HEK293 (cell line): ENCODE data around the gene ZNF550.

Experiments
- CTCF ChIP-seq: fragments of 450-650 bp; formaldehyde crosslinking; IDR thresholded peaks from 2 replicates; pipeline ENCODE4 v1.5.1; 2016; ENCODE audit warnings: missing biosample characterization, missing genetic modification characterization
- HIC1 ChIP-seq: fragments of 450-650 bp; formaldehyde crosslinking; IDR thresholded peaks from 2 replicates; pipeline ENCODE4 v1.5.1; 2016; ENCODE audit warnings: missing biosample characterization, missing genetic modification characterization
- KLF1 ChIP-seq: fragments of 450-650 bp; formaldehyde crosslinking; IDR thresholded peaks from 2 replicates; pipeline ENCODE4 v1.5.1; 2016; ENCODE audit warnings: missing biosample characterization, missing genetic modification characterization
- KLF9 ChIP-seq: fragments of 450-650 bp; formaldehyde crosslinking; IDR thresholded peaks from 2 replicates; pipeline ENCODE4 v1.5.1; 2016; ENCODE audit warnings: missing biosample characterization, missing genetic modification characterization, low read depth
- PBX3 ChIP-seq: sonication (generic); formaldehyde crosslinking; IDR thresholded peaks from 2 replicates; pipeline ENCODE4 v1.8.1; 2022; ENCODE audit warnings: mild to moderate bottlenecking, moderate library complexity, missing genetic modification reagents
- PRDM4 ChIP-seq: fragments of 450-650 bp; formaldehyde crosslinking; IDR thresholded peaks from 2 replicates; pipeline ENCODE4 v1.5.1; 2017; ENCODE audit warnings: missing biosample characterization, missing genetic modification characterization
- RBAK ChIP-seq: fragments of 450-650 bp; formaldehyde crosslinking; IDR thresholded peaks from 2 replicates; pipeline ENCODE4 v1.5.1; 2016; ENCODE audit warnings: missing biosample characterization, missing genetic modification characterization
- SP3 ChIP-seq: fragments of 450-650 bp; formaldehyde crosslinking; IDR thresholded peaks from 2 replicates; pipeline ENCODE4 v1.5.1; 2016; ENCODE audit warnings: missing biosample characterization, missing genetic modification characterization
- ZBTB8A ChIP-seq: fragments of 450-650 bp; formaldehyde crosslinking; IDR thresholded peaks from 2 replicates; pipeline ENCODE4 v1.5.1; 2016; ENCODE audit warnings: missing biosample characterization, missing genetic modification characterization
- ZNF10 ChIP-seq: fragments of 450-650 bp; formaldehyde crosslinking; IDR thresholded peaks from 2 replicates; pipeline ENCODE4 v1.5.1; 2017; ENCODE audit warnings: missing biosample characterization, missing genetic modification characterization
- ZNF23 ChIP-seq: fragments of 450-650 bp; formaldehyde crosslinking; IDR thresholded peaks from 2 replicates; pipeline ENCODE4 v1.5.1; 2016; ENCODE audit warnings: missing biosample characterization, missing genetic modification characterization, borderline replicate concordance
- ZNF274 ChIP-seq, 2 experiments: fragments of 200-500 bp in 1 of 2; fragments of 450-650 bp in 1 of 2; sonication (Bioruptor generic) in 1 of 2; formaldehyde crosslinking in 1 of 2; IDR thresholded peaks; 2 replicates each; pipeline versions ENCODE4 v1.5.1 to v1.6.1; 2014 to 2016; ENCODE audit warnings: borderline replicate concordance in 1 of 2, inconsistent platforms in 1 of 2, low read length in 1 of 2, missing biosample characterization in 1 of 2, missing genetic modification characterization in 1 of 2
- ZNF292 ChIP-seq: fragments of 450-650 bp; formaldehyde crosslinking; IDR thresholded peaks from 2 replicates; pipeline ENCODE4 v1.5.1; 2016; ENCODE audit warnings: low read depth, missing biosample characterization, missing genetic modification characterization, borderline replicate concordance
- ZNF302 ChIP-seq: fragments of 450-650 bp; formaldehyde crosslinking; IDR thresholded peaks from 2 replicates; pipeline ENCODE4 v1.5.1; 2016; ENCODE audit warnings: missing biosample characterization, missing genetic modification characterization, low read depth
- ZNF335 ChIP-seq: fragments of 450-650 bp; formaldehyde crosslinking; conservative IDR thresholded peaks from 2 replicates; pipeline ENCODE4 v1.5.1; 2016; ENCODE audit warnings: missing biosample characterization, missing genetic modification characterization
- ZNF350 ChIP-seq: fragments of 450-650 bp; formaldehyde crosslinking; IDR thresholded peaks from 2 replicates; pipeline ENCODE4 v1.5.0; 2017; ENCODE audit warnings: missing biosample characterization, mild to moderate bottlenecking, missing genetic modification characterization
- ZNF394 ChIP-seq: fragments of 450-650 bp; formaldehyde crosslinking; IDR thresholded peaks from 2 replicates; pipeline ENCODE4 v1.5.1; 2016; ENCODE audit warnings: missing biosample characterization, missing genetic modification characterization, mild to moderate bottlenecking, moderate library complexity, borderline replicate concordance
- ZNF423 ChIP-seq: fragments of 450-650 bp; formaldehyde crosslinking; IDR thresholded peaks from 2 replicates; pipeline ENCODE4 v1.5.1; 2016; ENCODE audit warnings: missing biosample characterization, missing genetic modification characterization
- ZNF510 ChIP-seq: fragments of 450-650 bp; formaldehyde crosslinking; IDR thresholded peaks from 2 replicates; pipeline ENCODE4 v1.5.1; 2018; ENCODE audit warnings: mild to moderate bottlenecking, missing genetic modification characterization, missing biosample characterization; ENCODE audit not compliant: insufficient replicate concordance
- ZNF558 ChIP-seq: fragments of 450-650 bp; formaldehyde crosslinking; IDR thresholded peaks from 2 replicates; pipeline ENCODE4 v1.5.1; 2016; ENCODE audit warnings: missing biosample characterization, missing genetic modification characterization
- ZNF610 ChIP-seq: fragments of 450-650 bp; formaldehyde crosslinking; IDR thresholded peaks from 2 replicates; pipeline ENCODE4 v1.5.1; 2016; ENCODE audit warnings: missing biosample characterization, missing genetic modification characterization, borderline replicate concordance
- ZNF777 ChIP-seq: fragments of 450-650 bp; formaldehyde crosslinking; IDR thresholded peaks from 2 replicates; pipeline ENCODE4 v1.5.1; 2017; ENCODE audit warnings: missing biosample characterization, missing genetic modification characterization, borderline replicate concordance
- ZNF791 ChIP-seq: fragments of 450-650 bp; formaldehyde crosslinking; IDR thresholded peaks from 2 replicates; pipeline ENCODE4 v1.5.1; 2016; ENCODE audit warnings: missing biosample characterization, missing genetic modification characterization
- ZNF830 ChIP-seq: fragments of 450-650 bp; IDR thresholded peaks from 2 replicates; pipeline ENCODE4 v1.5.0; 2018; ENCODE audit warnings: missing biosample characterization, missing genetic modification characterization, low read depth, mild to moderate bottlenecking, moderate library complexity
- ZSCAN4 ChIP-seq: fragments of 450-650 bp; formaldehyde crosslinking; IDR thresholded peaks from 2 replicates; pipeline ENCODE4 v1.5.1; 2017; ENCODE audit warnings: missing biosample characterization, missing genetic modification characterization
- ZXDB ChIP-seq: fragments of 450-650 bp; formaldehyde crosslinking; IDR thresholded peaks from 2 replicates; pipeline ENCODE4 v1.5.1; 2016; ENCODE audit warnings: missing biosample characterization, missing genetic modification characterization

ZNF550 gene

GRCh38 chr19:57527136-57527881 is 32.4 kb downstream of the ZNF550 start, which contains the start of gene ZNF549 (continued):
- TF ChIP-seq ZNF302 (tag by site-specific recombination) (peak; percentile 13; the same call in 1 of the 2 replicates), ZNF610 (tag by site-specific recombination) (peak; percentile 51; the same call in 1 of the 2 replicates), ZBTB8A (peak; percentile 23; the same call in 1 of the 2 replicates), ZNF292 (tag by site-specific recombination) (no peak), ZSCAN4 (tag by site-specific recombination) (no peak; the same call in 1 of the 2 replicates), ZNF558 (tag by site-specific recombination) (no peak), ZNF274 (IDR thresholded peaks at IDR 0.05; ENCODE audit: low read length) (no peak), ZNF274 (tag by site-specific recombination; IDR thresholded peaks at IDR 0.05; ENCODE audit: borderline replicate concordance) (0 out of 2 replicates have a peak, but pooled peaks have one; percentile 34), KLF1 (tag by site-specific recombination) (peak; percentile 69), PBX3 (CRISPR knock-in tag) (peak; percentile 94), ZNF777 (tag by site-specific recombination) (no peak), ZNF23 (no peak), ZNF791 (tag by site-specific recombination) (no peak), RBAK (tag by site-specific recombination) (no peak), HIC1 (tag by site-specific recombination) (peak; percentile 49; the same call in 1 of the 2 replicates), ZNF510 (tag by site-specific recombination) (no peak), ZNF830 (tag by site-specific recombination) (no peak), CTCF (tag by site-specific recombination) (no peak), ZNF335 (tag by site-specific recombination) (peak; percentile 99), SP3 (tag by site-specific recombination) (peak; percentile 70), PRDM4 (tag by site-specific recombination) (no peak), KLF9 (tag by site-specific recombination) (peak; percentile 66), ZNF394 (tag by site-specific recombination) (no peak), ZXDB (tag by site-specific recombination) (peak; percentile 88), ZNF350 (peak; percentile 76), ZNF10 (0 out of 2 replicates have a peak, but pooled peaks have one; percentile 41), ZNF423 (tag by site-specific recombination) (no peak)
